ENCODE results near the gene CCDC154. TPM values are rescaled to one million over a fixed set of nuclear protein-coding genes. Genes with fewer than 3 reads are reported as not detected.

CCDC154 gene
- total and polyA plus RNA-seq, 2 donors = 0.37 to 0.86 TPM

DNA sequence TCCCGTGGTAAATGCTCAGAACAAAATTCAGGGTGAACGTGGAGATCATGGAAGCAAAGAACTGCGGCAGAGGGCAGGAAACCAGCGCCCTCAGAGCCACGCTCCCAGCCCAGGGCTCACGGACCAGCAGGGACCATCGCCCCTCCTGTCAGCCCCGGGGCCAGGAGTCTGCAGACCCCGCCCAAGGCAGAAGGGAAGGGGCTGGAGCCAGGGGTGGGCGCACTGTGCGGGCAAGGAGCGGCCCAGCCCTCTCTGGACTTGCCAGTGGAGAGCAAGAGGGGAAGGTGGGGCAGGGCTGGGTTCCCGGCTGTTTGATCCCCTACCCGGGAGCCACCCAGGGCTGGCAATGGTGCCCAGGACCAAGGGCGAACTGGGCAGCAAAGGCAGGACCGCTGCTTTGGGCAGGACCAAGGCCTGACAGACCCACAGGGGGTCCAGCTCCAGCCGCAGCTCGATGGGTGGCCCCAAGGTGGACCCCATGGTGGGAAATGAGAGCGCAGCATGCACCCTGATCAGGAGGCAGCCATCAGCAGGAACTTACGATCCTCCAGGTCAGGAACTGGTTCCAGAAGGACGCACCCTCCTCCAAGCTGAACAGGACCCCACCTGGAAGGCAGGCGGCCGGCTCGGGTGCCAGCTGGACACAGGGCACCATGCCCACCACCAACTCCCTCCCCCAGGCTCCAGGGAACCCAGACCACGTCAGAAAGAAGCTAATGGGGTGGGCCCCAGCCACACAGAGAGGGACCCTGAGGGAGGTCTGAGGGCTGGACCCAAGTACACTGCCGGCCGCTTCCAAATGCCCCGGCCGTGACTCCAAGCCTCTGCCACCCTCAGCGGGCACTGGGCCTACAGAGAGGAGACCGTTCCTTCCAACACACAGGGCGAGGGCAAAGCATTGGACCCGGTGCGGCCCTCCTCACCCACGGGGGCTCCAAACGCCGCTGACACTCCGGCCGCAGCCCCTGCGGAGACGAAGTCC lies 11.1 kb upstream of the CCDC154 start:
- Histone ChIP-seq H3K36me3 (ENCODE audit: insufficient read depth) (peaks cover 7% of the 10 kb centered on the region), H3K4me1 (ENCODE audit: insufficient read depth) (no peaks in the 10 kb centered on the region), H3K27ac (ENCODE audit: low read depth) (no peak overlapping the region), H3K4me3 (ENCODE audit: low read depth, low read length) (no peak overlapping the region)
- DNase-seq (ENCODE audit: extremely low spot score) = no peak
- 91% methylated on average over 41 of the region's 41 CpGs for WGBS

GRCh38 chr16:1454561-1454960 lies 10.2 kb upstream of the CCDC154 start:
- H3K36me3 ChIP-seq (ENCODE audit: insufficient read depth) = peaks cover 7% of the 10 kb centered on the region

DNA sequence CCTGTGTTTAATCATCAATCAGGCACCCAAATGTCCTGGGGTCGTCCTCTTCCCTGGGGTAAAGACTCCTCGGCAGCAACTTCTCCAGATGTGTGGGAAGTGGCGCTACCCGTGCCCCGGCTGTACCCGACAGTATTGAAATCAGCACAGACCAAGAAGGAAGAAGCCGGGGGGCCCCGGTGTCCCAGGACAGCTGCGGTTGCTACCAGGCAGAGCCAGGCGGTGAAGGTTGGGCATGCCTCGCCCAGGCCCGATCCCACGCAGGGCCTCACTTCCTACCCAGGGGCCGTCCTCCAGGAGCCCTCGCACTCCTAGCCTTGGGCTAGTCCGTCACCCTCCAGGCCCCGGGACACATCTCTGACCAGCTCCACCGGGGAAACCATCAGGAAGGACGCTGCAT lies 9.0 kb upstream of the CCDC154 start:
- Histone ChIP-seq H3K27ac (ENCODE audit: low read depth) (no peak overlapping the region), H3K36me3 (ENCODE audit: insufficient read depth) (peaks cover 9% of the 10 kb centered on the region), H3K4me3 (ENCODE audit: low read depth, low read length) (no peak overlapping the region), H3K4me1 (ENCODE audit: insufficient read depth) (no peaks in the 10 kb centered on the region)
- WGBS = 95% methylated on average over 19 of the region's 19 CpGs
- DNase-seq (ENCODE audit: extremely low spot score) = no peak

More at GRCh38 chr16:1454561-1454960, 10.2 kb upstream of the CCDC154 start:
- no peak for DNase-seq (ENCODE audit: extremely low spot score)
- WGBS = 89% methylated on average over 17 of the region's 17 CpGs
- no peaks in the 10 kb centered on the region for H3K4me1 ChIP-seq (ENCODE audit: insufficient read depth)
- no peak overlapping the region for H3K4me3 ChIP-seq (ENCODE audit: low read depth, low read length)
- no peak overlapping the region for H3K27ac ChIP-seq (ENCODE audit: low read depth)

- peaks cover 9% of the 10 kb centered on the region for H3K36me3 ChIP-seq (ENCODE audit: insufficient read depth)
- no peak for DNase-seq (ENCODE audit: extremely low spot score)
- H3K4me3 ChIP-seq (ENCODE audit: low read depth, low read length) = no peak overlapping the region
- WGBS = 94% methylated on average over 20 of the region's 20 CpGs
- H3K27ac ChIP-seq (ENCODE audit: low read depth) = no peak overlapping the region
- no peaks in the 10 kb centered on the region for H3K4me1 ChIP-seq (ENCODE audit: insufficient read depth)
These were observed 8.2 kb upstream of the CCDC154 start for GRCh38 chr16:1452530-1452929.

GRCh38 chr16:1451702-1452392 lies 7.5 kb upstream of the CCDC154 start:
- Histone ChIP-seq H3K4me1 (ENCODE audit: insufficient read depth) (no peaks in the 10 kb centered on the region), H3K36me3 (ENCODE audit: insufficient read depth) (peaks cover 9% of the 10 kb centered on the region), H3K4me3 (ENCODE audit: low read depth, low read length) (no peak overlapping the region), H3K27ac (ENCODE audit: low read depth) (no peak overlapping the region)
- 95% methylated on average over 34 of the region's 34 CpGs for WGBS
- no peak for DNase-seq (ENCODE audit: extremely low spot score)

DNA sequence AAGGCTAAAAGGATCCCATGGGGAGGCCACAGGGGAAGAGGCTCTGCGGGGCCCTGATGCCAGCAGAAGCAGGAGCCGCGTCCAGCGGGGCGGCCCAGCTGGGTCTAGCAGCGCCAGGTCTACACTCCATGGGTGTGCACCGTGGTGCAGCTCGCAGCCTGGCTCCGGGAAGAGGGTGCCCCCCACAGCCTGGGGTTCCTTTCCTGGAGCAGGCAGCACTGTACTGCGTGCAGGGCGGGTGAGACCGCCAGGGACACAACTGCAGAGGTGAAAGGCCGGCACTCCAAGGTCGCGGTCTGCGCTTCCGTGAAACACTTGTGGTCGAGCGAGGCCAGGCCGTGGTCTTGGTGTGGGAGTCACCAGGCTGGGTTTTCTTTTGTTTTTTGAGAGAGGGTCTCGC lies 6.5 kb upstream of the CCDC154 start:
- WGBS = 97% methylated on average over 21 of the region's 21 CpGs
- peaks cover 7% of the 10 kb centered on the region for H3K36me3 ChIP-seq (ENCODE audit: insufficient read depth)

DNA sequence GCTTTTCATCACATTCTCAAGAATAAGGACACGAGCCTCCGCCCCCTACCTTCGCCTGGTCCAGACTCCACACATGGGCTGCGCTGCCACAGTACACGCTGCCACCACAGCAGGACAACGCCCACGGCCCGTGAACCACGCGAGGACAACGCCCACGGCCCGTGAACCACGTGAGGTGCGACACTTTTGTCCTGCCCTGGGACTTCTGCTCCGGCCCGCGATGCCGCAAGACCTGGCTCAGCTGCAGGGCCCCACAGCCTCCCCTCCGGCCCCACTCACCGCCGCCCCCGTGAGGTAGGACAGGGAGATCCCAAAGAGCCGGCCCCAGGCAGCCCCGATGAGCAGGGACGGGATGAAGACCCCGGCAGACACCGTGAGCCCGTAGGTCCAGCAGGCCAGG lies 5.9 kb upstream of the CCDC154 start:
- Histone ChIP-seq H3K27ac (ENCODE audit: low read depth) (no peak overlapping the region), H3K4me1 (ENCODE audit: insufficient read depth) (no peaks in the 10 kb centered on the region), H3K36me3 (ENCODE audit: insufficient read depth) (peaks cover 7% of the 10 kb centered on the region), H3K4me3 (ENCODE audit: low read depth, low read length) (no peak overlapping the region)
- WGBS = 92% methylated on average over 29 of the region's 29 CpGs
- DNase-seq (ENCODE audit: extremely low spot score) = no peak

More for the DNA sequence above, 6.5 kb upstream of the CCDC154 start:
- DNase-seq (ENCODE audit: extremely low spot score) = no peak
- Histone ChIP-seq H3K27ac (ENCODE audit: low read depth) (no peak overlapping the region), H3K4me1 (ENCODE audit: insufficient read depth) (no peaks in the 10 kb centered on the region), H3K4me3 (ENCODE audit: low read depth, low read length) (no peak overlapping the region)

- no peak for DNase-seq (ENCODE audit: extremely low spot score)
- 95% methylated on average over 25 of the region's 25 CpGs for WGBS
- Histone ChIP-seq H3K4me3 (ENCODE audit: low read depth, low read length) (no peak overlapping the region), H3K27ac (ENCODE audit: low read depth) (no peak overlapping the region), H3K4me1 (ENCODE audit: insufficient read depth) (no peaks in the 10 kb centered on the region), H3K36me3 (ENCODE audit: insufficient read depth) (peaks cover 5% of the 10 kb centered on the region)
These were observed 4.9 kb upstream of the CCDC154 start for GRCh38 chr16:1449201-1449788.

GRCh38 chr16:1448536-1449116 lies 4.3 kb upstream of the CCDC154 start:
- no peak for DNase-seq (ENCODE audit: extremely low spot score)
- peaks cover 5% of the 10 kb centered on the region for H3K36me3 ChIP-seq (ENCODE audit: insufficient read depth)
- H3K4me3 ChIP-seq (ENCODE audit: low read depth, low read length) = no peak overlapping the region
- no peaks in the 10 kb centered on the region for H3K4me1 ChIP-seq (ENCODE audit: insufficient read depth)
- no peak overlapping the region for H3K27ac ChIP-seq (ENCODE audit: low read depth)
- 93% methylated on average over 30 of the region's 30 CpGs for WGBS

DNA sequence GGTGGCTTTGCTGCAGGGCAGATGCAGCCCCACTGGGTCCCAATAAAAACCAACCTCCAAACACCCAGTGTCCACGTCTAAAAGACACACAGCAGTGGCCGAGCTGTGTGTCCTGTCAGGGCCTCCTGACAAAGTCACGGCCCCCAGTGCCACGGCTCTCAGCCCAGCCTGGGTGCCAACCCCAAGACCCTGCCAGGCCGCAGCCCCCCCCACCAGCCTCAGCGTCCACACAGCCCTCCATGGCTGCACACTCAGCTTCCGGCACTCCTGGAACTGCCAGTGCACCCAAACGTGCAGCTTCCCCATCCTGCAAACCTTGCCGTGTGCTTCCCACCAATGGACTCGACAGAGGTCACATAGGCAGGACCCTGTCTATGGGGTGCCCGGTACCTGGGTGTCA lies 3.6 kb upstream of the CCDC154 start:
- H3K4me1 ChIP-seq (ENCODE audit: insufficient read depth) = no peaks in the 10 kb centered on the region
- peaks cover 5% of the 10 kb centered on the region for H3K36me3 ChIP-seq (ENCODE audit: insufficient read depth)
- no peak overlapping the region for H3K4me3 ChIP-seq (ENCODE audit: low read depth, low read length)
- DNase-seq (ENCODE audit: extremely low spot score) = no peak
- no peak overlapping the region for H3K27ac ChIP-seq (ENCODE audit: low read depth)
- WGBS = 93% methylated on average over 11 of the region's 11 CpGs

DNA sequence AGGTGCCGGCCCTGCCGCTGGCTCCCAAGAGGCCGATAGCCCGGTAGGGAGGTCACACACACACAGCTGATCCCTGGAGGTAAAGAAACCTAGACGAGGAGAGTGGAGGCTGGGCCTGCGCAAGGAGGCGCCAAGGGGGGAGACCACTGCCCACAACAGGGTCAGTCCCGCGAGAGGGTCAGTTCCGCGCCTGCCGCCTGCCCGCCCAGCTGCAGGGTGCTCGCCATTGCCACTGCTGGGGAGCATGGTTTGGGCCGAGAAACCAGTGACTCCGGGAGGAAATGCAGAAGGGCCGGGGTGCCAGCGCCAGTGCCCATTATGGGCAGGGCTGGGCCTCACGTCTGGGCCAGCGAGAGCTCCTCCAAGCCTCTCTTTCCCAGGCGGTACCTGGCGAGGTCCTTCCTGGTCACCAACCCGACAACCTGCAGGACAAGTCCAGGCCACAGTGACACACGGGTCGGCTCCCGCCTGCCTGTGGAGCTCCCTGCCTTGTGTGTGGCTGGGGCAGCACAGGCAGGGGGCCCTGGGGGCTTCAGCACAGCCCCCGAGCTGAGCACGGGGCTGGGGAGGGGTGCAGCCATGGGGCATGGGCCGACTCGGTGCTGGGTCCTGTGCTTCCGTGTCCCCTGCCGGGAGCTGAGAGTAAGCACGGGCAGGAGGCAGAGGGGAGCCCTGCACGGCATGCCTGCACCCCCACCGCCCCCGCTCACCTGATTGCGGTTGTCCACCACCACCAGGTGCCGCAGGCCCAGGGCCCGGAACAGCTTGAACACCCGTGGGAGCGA lies 2.1 kb upstream of the CCDC154 start:
- H3K36me3 ChIP-seq (ENCODE audit: insufficient read depth) = peaks cover 2% of the 10 kb centered on the region
- WGBS = 94% methylated on average over 41 of the region's 41 CpGs

DNA sequence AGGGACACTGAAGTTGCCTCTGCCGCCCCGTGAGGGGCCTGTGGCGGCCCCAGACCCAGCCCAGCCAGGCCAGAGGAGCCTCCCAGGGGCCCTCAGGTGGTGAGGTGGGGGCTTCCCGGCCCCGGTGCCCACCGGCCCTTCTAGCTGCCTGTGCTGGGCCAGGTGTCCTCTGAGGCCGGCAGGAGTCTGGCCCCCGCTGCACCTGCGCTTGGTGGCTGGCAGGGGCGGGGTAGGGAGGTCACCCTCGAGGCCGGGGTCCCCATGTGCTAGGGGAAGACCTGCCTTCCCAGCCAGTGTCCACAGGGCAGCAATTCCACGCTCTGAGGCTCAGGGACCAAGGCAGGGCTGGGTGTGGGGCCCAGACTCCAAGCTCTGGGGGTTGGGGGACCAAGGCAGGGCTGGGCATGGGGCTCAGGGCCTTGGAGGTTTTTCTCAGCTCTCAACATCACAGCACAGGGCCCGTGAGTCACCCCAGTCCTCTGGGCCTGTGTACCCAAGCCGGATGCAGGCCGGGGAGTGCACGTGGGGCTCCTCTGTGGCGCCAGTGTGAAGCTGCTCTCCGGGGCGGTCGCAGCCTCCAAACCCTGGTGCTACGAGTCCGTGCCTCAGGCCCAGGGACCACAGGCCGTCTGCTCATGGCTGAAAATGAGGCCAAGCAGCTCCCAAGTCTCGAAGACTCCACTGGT lies 1.3 kb upstream of the CCDC154 start:
- Histone ChIP-seq H3K27ac (ENCODE audit: low read depth) (no peak overlapping the region), H3K4me3 (ENCODE audit: low read depth, low read length) (no peak overlapping the region), H3K36me3 (ENCODE audit: insufficient read depth) (peaks cover 2% of the 10 kb centered on the region), H3K4me1 (ENCODE audit: insufficient read depth) (no peaks in the 10 kb centered on the region)
- no peak for DNase-seq (ENCODE audit: extremely low spot score)
- WGBS = 87% methylated on average over 25 of the region's 25 CpGs

More for the DNA sequence above, 2.1 kb upstream of the CCDC154 start:
- Histone ChIP-seq H3K4me3 (ENCODE audit: low read depth, low read length) (no peak overlapping the region), H3K27ac (ENCODE audit: low read depth) (no peak overlapping the region), H3K4me1 (ENCODE audit: insufficient read depth) (no peaks in the 10 kb centered on the region)
- no peak for DNase-seq (ENCODE audit: extremely low spot score)
